GM18861 (cell line): Measurements from ENCODE around the gene SORCS2.

Experiments used
- ATAC-seq: cut with Tn5 transposase; IDR thresholded peaks from one replicate; pipeline ENCODE4 v1.9.1; 2021; ENCODE audit not compliant: unreplicated experiment

The SORCS2 gene

DNA sequence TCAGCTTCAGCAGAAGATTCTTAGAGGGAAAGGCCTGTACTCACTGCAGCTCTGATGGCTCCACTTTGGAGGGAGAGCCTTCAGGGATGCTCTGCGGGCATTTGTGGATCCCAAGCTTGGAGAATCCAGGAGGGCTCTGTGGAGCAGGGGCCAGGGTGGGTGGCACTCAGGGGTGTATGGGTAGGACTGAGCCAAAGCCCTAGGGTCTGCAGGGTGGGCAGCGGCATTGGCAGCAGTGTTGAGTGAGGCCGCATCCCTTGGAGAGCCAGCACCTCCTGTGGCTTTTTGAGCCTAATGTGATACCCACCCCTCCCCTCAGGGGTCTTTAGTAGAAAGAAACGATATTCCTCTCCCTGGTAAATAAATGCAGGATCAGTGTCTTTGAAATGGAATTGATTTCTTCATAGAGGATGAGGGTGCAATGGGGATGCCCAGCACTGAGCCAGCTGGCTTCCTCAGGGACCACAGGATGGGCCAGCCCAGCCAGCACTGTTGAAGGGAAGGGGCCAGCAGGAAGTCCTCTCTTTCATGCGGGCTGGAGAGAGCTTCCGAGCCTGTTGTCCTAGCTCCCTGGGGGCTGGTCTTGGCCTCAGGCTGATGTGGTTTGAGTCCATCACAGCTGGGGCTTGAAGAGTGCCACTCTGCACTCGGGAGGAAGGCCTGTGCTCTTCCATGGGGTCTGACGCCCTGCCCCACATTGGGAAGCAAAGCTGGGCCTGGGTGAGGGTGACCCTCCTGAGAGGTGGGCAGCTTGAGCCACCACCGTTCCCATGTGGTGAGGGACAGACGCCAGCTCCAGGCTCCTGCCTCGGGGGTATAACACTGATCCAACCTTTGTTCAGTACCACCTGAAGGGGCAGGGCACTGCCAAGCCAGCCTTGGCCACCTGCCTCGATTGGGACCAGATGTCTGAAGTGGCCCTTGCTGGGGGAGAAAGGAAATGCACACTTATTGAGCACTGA is 192.9 kb downstream of the SORCS2 start:
- no peak for ATAC-seq

GRCh38 chr4:7387925-7388324 is 195.6 kb downstream of the SORCS2 start:
- no peak for ATAC-seq

- ATAC-seq: no peak
These were observed 196.3 kb downstream of the SORCS2 start for GRCh38 chr4:7388627-7389026.

- ATAC-seq: no peak
These were observed 196.9 kb downstream of the SORCS2 start for GRCh38 chr4:7389101-7389701.

- ATAC-seq: no peak
These were observed 197.4 kb downstream of the SORCS2 start for GRCh38 chr4:7389719-7390118.

DNA sequence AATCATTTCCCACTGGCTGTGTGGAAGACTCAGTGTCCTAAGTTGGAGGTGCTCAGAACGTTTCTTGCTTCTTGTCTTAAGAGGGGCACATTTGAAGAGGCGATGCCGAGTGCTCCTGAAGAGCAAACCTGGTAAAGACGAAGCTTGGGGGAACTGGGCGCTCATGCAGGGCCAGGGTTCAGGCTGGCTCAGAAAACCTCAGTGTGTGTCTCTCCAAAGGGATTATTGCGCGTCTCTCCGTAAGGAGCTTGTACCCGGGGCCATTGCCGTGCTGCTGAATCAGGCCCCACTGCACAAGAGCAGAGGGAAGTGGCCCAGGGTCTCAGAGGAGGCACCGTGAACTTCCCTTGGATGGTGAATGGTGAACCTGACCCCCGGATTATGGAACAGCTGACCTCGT is 198.0 kb downstream of the SORCS2 start:
- ATAC-seq: no peak

- no peak for ATAC-seq
These were observed 198.7 kb downstream of the SORCS2 start for GRCh38 chr4:7390906-7391636.

DNA sequence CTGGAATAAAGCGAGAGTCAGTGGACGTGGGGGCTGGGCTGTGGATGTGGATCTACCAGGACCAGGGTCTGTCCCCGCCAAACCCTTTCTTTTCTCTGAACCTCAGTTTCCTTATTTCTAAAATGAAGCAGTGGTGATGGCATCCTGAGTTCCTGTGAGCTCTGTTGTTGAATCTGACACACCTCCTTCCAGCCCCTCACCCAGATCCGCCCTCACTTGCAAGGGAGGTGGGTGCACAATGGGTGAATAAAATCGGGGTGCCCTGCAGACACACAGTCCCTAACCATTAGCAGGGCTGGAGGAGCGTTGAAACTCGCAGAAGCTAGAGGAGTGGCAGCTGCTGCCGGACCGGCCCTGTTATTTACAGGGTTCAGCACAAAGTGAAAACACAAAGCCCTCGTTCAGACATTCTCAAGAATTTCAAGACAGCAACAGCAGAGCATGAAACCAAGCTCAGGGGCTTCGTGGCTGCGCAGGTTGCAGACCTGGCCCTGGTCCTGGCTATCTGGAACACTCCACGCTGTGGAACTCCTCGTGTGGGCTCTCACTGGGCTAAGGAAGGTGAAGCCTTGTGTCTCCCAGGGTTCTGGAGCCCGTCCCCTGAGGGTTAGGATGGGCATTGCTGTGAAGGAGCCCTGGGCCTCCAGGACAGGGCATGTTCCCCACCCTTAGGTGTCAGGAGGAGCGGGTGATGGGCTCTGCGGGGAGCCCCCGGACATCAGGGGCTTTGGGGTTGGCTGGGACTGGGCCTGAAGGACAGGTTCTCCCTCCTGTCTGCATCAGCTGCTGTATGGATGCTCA is 199.5 kb downstream of the SORCS2 start:
- ATAC-seq: no peak

DNA sequence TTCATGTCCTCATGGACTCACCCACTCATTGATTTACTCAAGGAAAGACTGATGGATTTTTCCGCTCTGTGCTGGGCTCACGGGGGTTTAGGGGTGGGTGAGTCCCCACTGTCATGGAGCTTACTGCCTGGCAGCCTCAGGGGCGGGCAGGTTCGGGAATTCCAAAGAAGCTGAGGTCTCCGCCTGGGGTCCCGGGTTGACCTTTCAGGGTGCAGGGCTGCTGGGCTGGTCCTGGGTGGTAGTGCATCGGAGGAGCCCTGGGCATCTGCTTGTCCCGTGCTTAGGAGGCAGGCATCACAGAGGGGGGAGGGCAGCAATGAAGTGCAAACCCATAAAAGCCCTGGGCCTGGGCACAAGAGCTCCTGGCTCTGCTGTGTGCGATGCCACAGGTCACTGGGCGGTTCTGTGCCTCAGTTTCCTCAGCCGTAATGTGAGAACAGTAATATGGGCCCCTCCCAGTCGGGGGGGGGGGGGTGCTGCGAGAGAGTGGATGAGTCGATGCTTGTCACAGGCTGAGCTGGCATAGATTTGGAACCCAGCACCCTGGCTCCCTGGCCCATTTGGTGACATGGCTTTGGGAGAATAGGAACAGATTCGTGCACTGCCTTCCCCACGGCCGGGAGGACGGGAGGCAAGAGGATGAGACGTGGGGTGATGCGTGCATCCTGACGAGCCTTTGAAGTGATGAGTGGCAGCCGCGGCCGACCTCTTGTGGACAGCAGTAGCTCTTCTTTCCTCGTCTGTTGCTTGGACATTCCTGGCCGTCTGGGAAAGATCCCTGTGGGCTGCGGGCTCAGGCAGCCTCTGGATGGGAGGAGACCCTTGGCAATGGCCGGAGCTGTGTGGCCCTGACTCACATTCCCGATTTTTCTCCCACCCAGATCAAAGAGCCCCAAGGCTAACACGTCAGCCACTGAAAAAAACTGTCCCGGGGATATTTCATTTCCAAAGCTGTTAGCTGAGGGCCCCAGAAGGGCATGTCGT is 200.4 kb downstream of the SORCS2 start:
- ATAC-seq: no peak

GRCh38 chr4:7393601-7394575 is 201.6 kb downstream of the SORCS2 start:
- no peak for ATAC-seq

DNA sequence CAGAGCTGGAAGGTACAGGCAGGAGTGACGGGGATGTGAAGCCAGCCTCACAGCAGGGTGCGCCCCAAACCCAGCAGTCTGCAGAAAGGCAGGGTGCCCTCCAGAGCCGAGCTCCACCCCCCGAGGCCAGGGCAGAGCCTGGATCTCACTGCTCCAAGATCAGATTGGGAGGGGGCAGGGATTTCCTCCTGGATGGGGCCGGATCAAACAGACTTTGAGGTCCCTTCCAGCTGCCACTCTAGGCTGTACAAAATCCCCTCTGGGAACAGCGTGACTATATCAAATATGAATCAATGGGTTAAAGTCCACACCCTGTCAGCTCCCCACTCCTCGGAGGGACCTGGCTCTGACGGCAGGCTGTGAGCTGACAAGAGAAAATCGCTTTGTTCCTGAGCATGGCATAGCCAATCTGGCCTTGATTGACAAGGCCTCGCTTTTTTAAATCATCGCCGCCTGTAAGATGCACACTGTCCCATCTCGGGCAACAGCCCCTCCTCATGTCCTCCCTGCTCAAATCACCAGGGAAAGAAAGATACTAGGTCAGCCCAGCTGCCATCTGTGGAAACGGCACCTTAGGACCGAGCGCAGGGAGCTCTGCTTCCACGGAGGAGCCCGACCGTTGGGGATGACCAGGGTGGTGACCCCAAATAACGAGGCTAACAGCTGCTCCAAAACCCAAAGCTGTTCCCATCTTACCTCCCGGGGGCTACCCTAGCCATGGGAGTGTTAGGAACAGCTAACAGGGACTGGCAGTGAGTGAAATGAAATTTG is 202.5 kb downstream of the SORCS2 start:
- no peak for ATAC-seq

- no peak for ATAC-seq
These were observed 203.3 kb downstream of the SORCS2 start for GRCh38 chr4:7395645-7396044.

GRCh38 chr4:7396186-7396910 is 204.0 kb downstream of the SORCS2 start:
- no peak for ATAC-seq

DNA sequence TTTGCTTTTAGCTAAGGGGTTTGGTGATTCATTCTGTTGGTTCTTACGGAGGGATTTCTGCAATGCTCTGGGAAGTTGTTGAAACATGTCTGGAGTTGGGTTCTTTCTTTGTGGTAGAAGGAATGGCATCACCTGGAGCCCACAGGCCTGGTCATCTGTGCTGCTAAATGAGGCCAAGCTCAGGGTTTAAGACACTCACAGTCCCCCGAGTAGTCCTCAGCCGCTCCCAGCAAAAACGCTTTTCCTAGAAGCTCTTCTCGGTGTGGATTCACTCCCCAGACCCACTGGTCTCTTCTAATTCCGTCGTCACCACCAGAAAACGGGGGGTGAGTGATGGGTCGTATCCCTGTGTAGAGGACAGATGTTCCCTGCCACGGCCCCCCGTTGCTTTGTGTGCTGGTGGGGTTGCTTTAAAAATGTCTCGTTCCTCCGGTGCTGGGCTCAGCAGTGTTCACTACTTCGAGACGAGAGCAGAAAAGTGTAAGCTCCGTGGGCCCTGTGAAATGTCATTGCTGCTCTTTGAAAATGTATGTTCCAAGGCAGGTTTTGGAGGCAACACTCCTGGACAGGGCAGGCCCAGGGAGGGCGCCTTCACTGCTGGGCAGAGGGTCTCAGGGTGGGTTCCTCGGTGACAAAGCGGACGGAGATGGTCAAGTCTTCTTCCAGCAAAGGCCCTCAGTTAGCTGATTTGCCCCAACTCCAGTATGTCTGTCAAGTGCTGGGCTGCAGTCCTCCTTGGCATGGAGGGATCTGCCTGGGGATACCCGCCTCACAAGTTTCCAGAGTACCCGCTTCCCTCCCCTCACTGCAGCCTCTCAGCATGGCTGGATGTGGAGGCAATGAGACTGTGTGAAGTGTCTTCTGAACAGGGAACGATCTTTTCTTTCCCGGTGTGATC is 205.1 kb downstream of the SORCS2 start:
- no peak for ATAC-seq

DNA sequence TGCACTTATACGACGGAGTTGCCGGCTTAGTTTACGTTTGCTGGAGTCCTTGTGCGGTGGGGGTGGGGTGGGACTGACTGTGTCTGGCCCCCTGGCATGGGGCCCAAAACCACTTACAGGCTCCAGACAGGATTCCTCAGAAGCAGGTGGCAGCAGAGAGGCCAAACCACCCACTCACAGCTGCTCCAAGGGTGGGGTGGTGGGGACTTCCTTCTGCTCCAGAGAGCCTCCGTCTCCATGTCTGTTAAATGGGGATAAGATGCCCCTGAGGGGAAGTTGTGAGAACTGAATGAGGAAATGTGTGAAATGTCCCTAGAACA is 205.7 kb downstream of the SORCS2 start:
- no peak for ATAC-seq

GRCh38 chr4:7398788-7399439 is 206.6 kb downstream of the SORCS2 start:
- no peak for ATAC-seq
